ENCODE results near the gene CHD5.

CHD5 gene

GRCh38 chr1:6093071-6093470, 87.0 kb downstream of the CHD5 start:
- TF ChIP-seq CTCF (IDR thresholded peaks at IDR 0.05; ENCODE audit: low read depth, low read length) (no peak), POLR2A (IDR thresholded peaks at IDR 0.05; ENCODE audit: extremely low read depth, insufficient read length) (no peak), MYC (IDR thresholded peaks at IDR 0.05; ENCODE audit: low read depth, low read length) (no peak)
- TF ChIP-seq, protein P1, sequence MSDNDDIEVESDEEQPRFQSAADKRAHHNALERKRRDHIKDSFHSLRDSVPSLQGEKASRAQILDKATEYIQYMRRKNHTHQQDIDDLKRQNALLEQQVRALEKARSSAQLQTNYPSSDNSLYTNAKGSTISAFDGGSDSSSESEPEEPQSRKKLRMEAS (IDR thresholded peaks at IDR 0.05; ENCODE audit: low read depth, low read length): no peak
- H3K4me3 ChIP-seq (ENCODE audit: low read depth, low read length): no peak overlapping the region
- no peak for DNase-seq (ENCODE audit: low read depth)

DNA sequence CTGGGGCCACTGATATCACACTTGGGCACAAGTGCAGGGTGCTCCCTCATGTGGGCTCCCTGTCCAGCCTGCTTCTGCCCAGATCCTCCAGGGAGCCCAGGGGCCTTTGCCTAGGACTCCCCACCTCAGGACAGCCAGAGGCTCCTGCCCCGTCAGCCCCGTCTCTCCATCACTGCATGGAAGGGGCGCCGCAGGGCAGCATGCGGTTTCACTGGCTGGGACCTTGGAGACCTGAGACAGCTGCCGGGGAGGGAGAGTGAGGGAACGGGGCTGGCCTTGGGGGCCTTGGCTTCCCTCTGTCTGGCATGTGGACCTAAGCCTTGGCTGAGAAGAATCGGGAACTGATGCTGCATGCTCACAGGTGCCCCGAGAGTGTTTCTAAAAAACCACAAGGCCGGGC, 87.9 kb downstream of the CHD5 start:
- DNase-seq (ENCODE audit: low read depth): no peak
- TF ChIP-seq CTCF (IDR thresholded peaks at IDR 0.05; ENCODE audit: low read depth, low read length): no peak
- TF ChIP-seq MYC (IDR thresholded peaks at IDR 0.05; ENCODE audit: low read depth, low read length): no peak
- no peak for TF ChIP-seq POLR2A (IDR thresholded peaks at IDR 0.05; ENCODE audit: extremely low read depth, insufficient read length)
- TF ChIP-seq, protein P1 (IDR thresholded peaks at IDR 0.05; ENCODE audit: low read depth, low read length): no peak
- no peak overlapping the region for H3K4me3 ChIP-seq (ENCODE audit: low read depth, low read length)

- DNase-seq (ENCODE audit: low read depth): no peak
- H3K4me3 ChIP-seq (ENCODE audit: low read depth, low read length): no peak overlapping the region
Measured at GRCh38 chr1:6091823-6092109, 88.4 kb downstream of the CHD5 start.

DNA sequence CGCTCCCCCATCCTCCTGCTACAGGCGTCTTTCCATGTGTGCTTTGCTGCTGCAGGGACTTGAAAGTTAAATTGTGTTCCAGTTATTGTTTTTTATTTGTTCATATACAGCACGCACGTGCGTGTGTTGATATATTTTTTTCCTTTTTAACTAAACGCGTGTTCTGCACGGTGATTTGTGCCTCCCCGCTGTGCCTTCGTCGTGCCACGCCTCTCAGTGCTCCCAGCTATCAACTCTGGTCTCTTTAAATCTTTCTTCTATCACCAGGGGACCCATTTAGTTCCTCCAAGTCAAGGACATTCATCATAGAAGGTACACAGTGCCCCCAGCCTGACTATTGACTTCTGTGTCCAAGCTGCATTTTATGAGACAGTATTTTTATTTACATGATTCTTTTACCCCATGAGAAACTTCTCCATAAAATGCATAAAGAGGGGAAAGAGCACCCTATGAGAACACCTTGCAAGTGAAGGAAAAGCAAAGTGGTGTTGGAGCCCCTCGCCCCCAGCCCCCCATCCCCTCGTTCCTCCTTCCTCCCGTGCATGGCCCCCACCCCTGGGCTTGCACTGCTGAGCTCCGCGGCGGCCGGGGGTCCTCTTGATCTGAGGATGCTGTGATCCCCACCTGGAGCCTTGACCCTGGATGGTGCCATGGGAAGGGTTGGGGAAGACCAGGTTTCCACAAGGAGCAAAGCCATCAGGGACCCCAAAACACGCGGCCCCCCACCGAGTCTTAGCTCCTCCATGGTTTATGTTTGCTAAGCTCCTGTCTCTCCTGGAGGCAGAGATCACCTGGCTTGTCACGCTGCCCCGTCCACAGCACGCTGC, 88.9 kb downstream of the CHD5 start:
- DNase-seq (ENCODE audit: low read depth): no peak
- no peak for TF ChIP-seq MYC (IDR thresholded peaks at IDR 0.05; ENCODE audit: low read depth, low read length)
- no peak for TF ChIP-seq CTCF (IDR thresholded peaks at IDR 0.05; ENCODE audit: low read depth, low read length)
- TF ChIP-seq, protein P1 (IDR thresholded peaks at IDR 0.05; ENCODE audit: low read depth, low read length): no peak
- no peak for TF ChIP-seq POLR2A (IDR thresholded peaks at IDR 0.05; ENCODE audit: extremely low read depth, insufficient read length)
- H3K4me3 ChIP-seq (ENCODE audit: low read depth, low read length): no peak overlapping the region

More at GRCh38 chr1:6091823-6092109, 88.4 kb downstream of the CHD5 start:
- no peak for TF ChIP-seq MYC (IDR thresholded peaks at IDR 0.05; ENCODE audit: low read depth, low read length)
- TF ChIP-seq, protein P1 (IDR thresholded peaks at IDR 0.05; ENCODE audit: low read depth, low read length): no peak
- no peak for TF ChIP-seq CTCF (IDR thresholded peaks at IDR 0.05; ENCODE audit: low read depth, low read length)
- TF ChIP-seq POLR2A (IDR thresholded peaks at IDR 0.05; ENCODE audit: extremely low read depth, insufficient read length): no peak

DNA sequence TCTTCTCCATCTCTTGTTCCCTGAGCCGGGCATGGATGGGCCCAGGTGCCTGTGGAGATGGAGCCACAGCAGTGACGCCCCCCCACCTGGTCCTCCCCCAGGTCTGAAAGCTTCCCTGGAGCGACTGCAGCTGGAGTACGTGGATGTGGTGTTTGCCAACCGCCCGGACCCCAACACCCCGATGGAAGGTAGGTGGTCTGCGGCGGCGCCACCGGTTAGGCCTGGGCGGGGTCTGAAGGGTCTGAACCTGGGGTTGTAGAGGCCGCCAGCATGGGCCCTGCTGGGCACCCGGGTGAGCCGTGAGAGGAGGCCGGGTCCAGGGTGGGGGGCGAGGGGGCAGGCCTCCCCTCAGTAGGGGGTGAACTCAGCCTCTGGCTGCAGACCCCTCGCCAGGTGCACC, 89.8 kb downstream of the CHD5 start:
- TF ChIP-seq, protein P1 (IDR thresholded peaks at IDR 0.05; ENCODE audit: low read depth, low read length): no peak
- TF ChIP-seq CTCF (IDR thresholded peaks at IDR 0.05; ENCODE audit: low read depth, low read length): no peak
- TF ChIP-seq POLR2A (IDR thresholded peaks at IDR 0.05; ENCODE audit: extremely low read depth, insufficient read length): no peak
- TF ChIP-seq MYC (IDR thresholded peaks at IDR 0.05; ENCODE audit: low read depth, low read length): no peak
- no peak for DNase-seq (ENCODE audit: low read depth)
- H3K4me3 ChIP-seq (ENCODE audit: low read depth, low read length): no peak overlapping the region
